ENCODE measurements around the gene MYH9.
"Not testable (repeated sequence)": the region's sequence is repeated elsewhere in the genome, so short reads cannot be mapped to it uniquely, and the experiment has no call there.

The MYH9 gene

DNA sequence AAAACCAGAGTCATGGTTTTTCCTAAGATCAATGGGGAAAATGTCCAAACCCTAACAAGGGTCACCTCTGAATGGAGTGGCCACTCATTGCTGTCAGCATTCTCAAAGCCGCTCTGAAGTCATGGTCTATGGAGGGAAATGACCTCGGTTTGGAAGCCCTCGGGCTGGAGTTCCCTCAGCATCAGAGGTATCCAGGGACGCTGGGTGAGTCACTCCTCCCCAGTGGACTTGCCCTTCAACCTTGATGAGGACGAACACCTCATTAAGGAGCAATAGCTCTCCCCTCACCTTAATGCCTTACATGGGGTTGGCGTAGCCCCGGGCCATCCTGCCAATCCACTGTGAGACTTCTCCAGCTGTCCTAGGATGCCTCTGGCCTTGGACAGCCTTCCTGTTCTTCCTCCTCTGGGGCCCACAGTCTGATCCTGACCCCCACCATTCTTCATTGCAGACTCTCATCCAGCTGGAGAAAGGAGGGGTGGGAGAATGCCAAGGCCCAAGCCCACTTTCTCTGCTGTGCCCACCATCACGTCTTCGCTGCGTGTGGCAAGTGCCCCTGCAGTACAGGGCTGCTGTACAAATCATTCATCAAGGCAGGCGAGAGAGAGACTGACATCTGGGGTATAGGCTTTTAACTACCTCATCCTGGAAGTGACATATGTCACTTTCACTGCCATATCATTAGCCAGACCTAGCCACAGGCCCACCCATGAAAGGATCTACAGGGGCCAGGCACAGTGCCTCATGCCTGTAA lies 25.4 kb upstream of the MYH9 start:
- no peak for DNase-seq (ENCODE audit: low spot score)

DNA sequence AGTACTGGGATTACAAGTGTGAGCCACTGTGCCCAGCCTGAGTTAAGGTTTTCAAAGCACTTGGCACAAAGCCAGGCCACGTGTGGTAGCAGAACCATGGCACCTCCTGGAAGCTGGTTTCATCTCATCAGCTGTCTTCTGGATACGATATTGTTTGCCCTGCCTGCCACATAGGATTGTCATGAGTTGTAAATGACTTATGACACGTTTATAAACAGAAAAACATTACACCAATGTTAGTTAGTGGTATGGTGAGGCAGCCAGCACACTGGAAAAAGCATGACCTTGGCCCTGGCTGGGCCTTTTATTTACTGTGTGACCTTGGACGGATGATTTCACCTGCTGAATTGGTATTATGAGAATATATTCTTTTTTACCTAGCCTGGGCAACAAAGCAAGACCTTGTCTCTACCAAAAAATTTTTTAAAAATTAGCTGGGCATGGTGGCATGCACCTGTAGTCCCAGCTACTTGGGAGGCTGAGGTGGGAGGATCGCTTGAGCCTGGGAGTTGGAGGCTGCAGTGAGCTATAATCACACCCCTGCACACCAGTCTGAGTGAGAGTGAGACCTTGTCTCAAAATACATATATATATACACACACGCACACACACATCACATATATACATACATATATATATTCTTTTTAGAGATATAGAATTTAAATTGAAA lies 24.0 kb upstream of the MYH9 start:
- DNase-seq (ENCODE audit: low spot score) = no peak

DNA sequence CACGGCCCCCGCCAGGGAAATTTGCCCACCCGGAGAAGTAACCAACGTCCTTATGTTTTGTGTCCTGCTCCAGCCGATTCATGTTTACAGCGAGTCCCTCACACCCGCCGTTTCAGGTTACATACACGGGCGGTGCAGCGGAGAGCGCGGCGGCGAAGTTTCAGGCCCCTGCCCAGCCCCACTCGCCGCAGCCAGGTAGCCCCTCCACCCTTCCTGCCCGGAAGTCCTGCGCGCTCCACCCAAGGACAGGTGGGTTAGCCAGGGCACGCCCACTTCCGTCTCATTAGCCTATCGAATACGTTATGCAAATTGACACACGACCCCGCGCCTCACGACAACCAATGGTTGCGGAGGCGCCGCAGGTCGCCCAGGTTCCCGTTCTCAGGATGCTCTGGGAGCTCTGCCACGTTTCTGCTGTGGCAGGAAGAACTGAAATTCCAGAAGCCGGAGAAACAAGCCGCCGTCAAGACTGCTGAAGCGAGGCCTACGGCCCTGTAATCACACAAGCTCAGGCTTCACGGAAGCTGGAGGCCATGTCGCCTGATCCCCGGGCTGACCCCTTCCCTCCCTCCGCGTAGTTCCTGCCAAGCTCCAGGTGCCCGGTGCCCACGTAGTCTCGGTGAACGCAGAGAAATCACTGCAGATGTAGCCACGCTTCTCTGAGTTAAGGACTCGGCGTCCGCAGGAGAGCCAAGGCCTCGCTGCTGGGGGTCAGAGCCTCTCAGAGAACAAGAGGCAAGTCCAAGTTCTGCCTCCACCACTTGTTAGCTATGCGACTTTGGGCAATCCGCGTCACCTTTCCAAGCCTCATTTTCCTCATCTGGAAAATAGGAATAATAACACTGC lies 22.4 kb upstream of the MYH9 start:
- no peak for DNase-seq (ENCODE audit: low spot score)

DNA sequence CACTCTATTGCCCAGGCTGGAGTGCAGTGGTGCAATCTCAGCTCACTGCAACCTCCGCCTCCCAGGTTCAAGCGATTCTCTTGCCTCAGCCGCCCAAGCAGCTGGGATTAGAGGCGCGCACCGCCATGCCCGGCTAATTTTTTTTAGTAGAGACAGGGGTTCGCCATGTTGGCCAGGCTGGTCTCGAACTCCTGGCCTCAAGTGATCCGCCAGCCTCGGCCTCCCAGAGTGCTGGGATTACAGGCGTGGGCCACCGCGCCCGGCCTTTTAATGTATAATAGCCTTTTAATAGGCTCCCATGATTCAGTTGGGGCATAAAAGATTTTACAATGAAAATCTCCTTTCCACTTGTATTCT lies 21.8 kb upstream of the MYH9 start:
- not testable (repeated sequence) for DNase-seq (ENCODE audit: low spot score)

DNA sequence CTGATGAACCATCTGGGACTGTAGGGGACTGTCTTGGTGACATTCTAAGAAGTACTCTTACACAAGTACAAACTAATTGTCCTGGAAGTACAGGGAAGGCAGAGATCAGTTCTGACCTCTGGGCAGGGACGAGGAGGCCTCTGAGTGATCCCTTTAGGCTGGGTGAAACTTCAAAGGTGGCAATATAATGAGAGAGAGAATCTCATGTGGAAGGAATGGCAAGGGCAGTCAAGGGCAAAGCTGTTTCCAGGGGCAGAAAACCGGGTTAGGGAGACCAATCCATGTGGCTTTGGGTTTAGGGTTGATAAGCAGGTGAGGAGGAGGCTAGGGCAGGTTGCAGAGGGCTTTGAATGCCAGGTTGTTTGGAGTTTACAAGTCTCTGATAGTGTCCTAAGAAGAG lies 21.3 kb upstream of the MYH9 start:
- DNase-seq (ENCODE audit: low spot score) = no peak

DNA sequence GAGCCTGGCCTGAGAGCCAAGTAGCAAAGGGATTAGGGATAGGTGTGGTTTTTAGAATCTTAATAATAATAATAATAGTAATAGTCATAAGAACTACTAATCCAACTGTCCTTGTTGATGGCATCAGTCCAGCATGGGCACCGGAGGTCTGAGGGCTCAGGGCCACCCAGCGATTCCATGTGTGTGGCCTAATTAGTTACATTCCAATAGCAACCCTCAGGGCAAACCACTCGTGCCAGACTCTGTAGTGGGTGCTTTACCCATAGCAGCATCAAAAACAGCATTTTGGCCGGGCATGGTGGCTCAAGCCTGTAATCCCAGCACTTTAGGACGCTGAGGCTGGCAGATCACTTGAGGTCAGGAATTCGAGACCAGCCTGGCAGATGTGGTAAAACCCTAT lies 19.0 kb upstream of the MYH9 start:
- DNase-seq (ENCODE audit: low spot score) = no peak

DNA sequence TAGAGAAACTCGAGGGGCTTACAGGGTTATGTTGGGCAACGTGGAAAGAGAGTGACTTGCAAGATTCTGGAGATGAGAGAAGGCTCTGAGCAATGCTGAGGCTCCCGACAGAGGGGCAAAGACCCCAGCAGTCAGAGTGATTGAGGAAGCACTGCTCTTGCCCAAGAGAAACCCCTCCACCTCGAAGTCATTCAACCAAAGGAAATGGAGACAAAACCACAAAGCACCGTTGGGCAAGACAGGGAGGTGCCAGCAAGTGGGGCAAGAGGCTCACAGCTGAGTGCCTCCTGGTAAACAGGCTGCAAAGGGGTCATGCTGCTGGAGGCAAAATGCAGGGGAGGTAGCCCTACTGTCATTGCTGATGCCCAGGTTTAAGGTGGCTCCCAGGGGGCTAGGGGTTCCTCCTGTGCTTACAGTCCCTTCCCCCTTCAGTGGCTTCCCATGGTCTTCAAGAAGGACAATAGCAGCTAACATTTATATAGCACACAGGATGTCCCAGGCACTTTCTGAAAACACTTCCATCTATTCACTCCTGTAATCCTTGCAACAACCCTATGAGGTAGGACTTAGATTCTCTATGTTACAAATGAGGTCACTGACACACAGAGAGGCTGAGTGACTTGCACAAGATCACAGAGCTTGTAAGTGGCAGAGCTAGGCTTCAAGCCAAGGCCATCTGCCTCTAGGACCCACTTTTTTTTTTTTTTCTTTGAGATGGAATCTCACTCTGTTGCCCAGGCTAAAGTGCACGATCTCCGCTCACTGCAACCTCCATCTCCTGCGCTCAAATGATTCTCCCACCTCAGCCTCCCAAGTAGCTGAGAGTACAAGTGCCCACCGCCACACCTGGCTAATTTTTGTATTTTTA lies 18.1 kb upstream of the MYH9 start:
- DNase-seq (ENCODE audit: low spot score) = peak; percentile 45

DNA sequence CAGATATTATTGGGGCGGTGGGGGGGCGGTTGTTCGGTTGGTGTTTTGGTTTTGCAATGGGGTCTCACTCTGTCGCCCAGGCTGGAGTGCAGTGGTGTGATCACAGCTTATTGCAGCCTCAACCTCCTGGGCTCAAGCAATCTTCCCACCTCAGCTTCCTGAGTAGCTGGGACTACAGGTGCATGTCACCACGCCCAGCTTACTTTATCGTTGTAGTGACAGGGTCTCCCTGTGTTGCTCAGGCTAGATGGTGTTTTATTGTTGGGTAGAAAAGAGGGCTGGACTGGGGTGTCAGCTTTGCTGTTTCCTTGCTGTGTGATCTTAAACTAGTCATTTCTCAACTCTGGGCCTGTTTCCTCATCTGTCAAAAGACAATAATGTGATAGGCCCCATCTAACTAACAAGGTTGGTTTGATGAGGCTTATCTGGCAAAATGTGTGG lies 17.5 kb upstream of the MYH9 start:
- no peak for DNase-seq (ENCODE audit: low spot score)

DNA sequence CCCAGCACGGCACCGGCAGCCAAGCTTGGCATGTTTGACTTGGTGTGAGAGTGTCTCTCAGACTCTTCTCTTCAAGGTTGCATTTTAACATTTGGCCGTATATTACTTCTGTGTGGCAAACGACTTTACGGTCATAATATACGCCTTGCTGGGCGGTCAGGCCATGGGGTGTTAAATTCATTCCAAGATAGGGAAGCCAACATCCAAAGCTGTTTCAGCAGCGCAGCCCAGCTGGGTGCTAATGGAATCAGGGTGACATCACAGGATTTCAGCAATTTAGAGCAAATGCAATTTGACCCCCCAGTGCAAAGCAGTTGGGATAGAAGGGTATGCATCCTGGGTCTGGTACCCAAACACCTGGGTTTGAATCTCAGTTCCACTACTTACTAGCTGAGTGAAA lies 16.7 kb upstream of the MYH9 start:
- DNase-seq (ENCODE audit: low spot score) = no peak

DNA sequence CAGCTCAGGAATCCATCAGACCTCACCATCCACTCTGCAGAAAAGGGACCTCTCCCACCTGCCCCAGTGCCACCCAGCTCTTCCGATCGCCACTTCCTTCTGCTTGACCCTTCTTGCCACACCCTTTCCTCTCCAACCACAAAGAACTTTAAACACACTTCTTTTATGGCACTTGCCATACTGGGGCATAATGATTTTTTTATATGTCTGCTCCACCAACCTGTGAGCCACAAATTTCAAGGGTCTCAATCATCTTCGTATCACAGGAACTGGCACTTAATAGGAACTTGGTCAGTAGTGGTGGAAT lies 11.7 kb upstream of the MYH9 start:
- DNase-seq (ENCODE audit: low spot score) = no peak

DNA sequence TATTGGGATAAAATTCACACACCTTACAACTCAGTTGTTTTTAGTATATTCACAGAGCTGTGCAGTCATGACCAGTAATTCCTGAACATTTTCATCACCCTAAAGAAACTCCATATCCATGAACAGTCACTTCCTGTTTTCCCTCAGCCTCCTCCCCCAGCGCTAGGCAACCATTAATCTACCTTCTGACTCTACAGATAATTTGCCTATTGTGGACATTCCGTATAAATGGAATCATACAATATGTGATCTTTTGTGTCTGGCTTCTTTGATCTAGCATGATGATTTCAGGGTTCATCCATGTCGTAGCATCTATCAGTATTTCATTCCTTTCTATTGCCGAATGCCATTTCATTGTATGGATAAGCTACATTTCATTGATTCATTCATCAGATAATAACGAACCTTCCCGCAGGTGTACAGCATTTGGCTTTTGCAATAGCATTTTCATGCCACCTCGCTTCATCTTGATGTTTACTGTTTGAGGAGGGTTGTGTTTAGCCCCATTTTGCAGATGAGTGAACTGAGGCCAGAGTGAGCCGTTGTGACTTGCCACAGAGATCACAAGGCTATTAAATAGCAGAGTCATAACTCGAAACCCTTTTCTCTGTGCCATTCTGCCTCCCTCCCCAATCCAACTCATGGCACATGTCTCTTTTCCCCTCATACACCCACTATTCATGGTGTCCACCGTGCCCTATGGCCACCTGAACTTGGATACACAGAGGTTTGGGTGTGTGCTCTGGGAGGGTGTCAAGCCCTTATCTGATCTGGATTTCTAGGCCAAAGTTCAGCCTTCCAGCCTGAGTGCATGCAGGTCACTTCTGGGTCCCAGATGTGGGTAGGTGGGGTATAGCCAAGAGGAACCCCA lies 11.1 kb upstream of the MYH9 start:
- DNase-seq (ENCODE audit: low spot score) = peak; percentile 75

DNA sequence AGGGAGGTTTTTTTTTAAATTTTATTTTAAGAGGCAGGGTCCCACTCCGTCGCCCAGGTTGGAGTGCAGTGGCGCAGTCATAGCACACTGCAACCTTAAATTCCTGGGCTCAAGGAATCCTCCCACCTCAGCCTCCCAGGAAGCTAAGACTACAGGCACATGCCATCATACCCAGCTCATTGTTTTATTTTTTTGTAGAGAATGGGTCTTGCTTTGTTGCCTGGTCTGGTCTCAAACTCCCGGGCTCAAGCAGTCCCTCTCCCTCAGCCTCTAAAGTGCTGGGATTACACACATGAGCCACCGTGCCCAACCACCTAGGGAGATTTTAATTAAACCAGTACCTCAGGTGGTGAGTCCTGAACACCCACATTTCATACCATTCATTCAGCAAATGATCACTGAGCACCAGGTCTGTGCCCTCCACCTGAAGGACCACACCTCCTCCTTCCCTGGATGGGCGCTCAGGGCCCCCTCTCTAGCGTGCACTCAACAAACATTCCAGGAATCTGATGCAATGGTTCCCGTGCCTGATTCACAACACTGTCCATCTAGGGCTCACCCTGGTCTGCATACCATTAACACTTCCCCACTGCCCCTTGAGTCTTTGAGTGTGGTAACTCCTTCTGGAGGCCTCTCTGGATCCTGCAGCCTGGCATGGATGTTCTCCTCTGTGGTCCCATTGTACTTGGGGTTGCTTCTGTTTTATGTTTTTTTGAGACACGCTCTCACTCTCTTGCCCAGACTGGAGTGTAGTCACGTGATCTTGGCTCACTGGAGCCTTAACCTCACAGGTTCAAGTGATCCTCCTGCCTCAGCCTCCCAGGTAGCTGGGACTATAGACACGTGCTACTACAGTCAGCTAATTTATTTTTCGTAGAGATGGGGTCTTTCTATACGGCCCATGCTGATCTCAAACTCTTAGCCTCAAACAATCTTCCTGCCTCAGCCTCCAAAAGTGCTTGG lies 9.6 kb upstream of the MYH9 start:
- peak; percentile 55 for DNase-seq (ENCODE audit: low spot score)

DNA sequence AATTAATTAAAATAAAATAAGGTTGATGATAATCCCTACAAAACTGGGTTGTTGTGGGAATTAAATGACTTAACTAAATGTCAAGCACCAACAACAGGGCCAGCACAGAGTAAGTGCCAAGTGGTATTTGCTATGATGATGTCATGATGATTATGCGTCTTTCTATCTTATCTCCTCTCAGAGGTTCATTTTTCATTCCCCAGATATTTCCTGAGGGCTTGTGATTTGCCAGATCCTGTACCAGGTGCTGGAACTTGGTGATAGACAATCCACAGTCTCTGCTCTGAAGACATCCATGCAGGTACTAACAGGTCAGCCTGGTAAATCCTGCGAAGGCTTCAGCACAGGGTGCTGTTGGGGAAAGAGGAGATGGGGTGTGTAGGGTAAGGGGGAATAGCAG lies 8.1 kb upstream of the MYH9 start:
- no peak for DNase-seq (ENCODE audit: low spot score)

DNA sequence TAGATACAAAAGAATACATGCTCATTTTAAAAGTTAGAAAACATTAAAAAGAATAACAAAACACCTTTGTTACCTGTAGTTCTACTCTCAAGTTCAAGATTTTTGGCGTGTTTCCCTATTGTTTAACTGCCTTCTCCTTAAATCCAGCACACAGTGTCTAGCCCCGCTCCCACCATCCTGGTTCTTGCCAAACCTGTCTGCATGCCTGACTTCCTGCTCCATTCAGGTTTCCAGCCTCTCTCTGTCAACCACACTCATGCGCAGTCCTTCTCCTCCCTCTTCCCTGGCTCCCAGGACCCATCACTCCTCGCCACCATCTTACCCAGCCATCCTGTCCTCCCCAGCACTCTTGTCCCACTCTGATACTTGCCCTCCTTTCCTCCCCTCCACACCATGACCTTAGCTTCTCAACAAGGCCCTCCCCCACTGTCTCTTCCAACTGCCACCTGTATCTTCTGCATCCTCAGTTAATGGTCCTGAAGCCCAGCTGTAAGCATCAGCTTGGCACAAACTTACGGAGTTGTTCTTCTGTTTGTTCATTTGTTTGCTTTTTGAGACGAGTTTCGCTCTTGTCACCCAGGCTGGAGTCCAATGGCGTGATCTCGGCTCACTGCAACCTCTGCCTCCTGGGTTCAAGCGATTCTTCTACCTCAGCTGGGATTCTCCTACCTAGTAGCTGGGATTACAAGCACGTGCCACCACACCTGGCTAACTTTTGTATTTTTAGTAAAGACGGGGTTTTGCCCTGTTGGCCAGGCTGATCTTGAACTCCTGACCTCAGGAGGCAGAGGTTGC lies 7.5 kb upstream of the MYH9 start:
- no peak for DNase-seq (ENCODE audit: low spot score)

DNA sequence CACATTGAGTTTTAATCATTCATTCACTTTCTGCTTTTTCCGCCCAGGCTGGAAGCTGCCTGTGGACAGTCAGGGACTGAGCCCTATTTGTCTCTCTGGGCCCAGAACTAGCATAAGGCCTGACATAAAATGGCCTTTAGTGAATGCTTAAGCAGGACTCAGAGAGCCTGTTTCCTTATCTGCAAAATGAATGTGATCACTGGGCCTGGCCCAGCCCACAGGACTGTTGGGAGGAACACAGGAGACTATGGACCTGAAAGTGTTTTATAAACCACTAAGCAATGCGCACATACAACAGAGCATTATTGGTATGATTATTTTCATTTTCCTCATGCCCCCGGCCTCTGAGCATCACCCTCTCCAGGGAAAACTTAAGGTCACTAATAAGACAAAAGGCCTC lies 3.9 kb upstream of the MYH9 start:
- no peak for DNase-seq (ENCODE audit: low spot score)

DNA sequence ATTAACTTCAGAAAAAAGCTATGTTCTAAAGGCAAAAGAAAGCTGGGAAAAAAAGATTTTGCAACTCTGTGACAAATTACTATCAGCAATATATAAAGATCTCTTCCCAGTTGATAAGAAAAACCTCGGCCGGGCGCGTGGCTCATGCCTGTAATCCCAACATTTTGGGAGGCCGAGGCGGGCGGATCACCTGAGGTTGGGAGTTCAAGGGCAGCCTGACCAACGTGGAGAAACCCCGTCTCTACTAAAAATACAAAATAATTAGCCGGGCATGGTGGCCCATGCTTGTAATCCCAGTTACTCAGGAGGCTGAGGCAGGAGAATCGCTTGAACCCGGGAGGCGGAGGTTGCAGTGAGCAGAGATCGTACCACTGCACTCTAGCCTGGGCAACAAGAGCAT lies 1.4 kb upstream of the MYH9 start:
- not testable (repeated sequence) for DNase-seq (ENCODE audit: low spot score)

DNA sequence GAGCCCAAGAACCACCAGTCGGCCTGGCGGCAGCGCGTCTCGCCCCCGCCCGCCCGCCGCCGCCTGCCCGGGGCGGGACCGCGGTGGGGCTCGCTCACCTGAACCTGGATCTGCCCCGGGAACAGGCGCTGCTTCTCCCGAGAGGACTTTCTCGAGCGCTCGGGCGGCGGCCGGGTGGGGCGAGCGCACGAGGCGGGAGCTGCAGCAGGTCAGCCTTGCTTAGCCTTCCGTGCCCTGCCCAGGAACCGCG lies 133 bp downstream of the MYH9 start:
- no peak for DNase-seq (ENCODE audit: low spot score)

DNA sequence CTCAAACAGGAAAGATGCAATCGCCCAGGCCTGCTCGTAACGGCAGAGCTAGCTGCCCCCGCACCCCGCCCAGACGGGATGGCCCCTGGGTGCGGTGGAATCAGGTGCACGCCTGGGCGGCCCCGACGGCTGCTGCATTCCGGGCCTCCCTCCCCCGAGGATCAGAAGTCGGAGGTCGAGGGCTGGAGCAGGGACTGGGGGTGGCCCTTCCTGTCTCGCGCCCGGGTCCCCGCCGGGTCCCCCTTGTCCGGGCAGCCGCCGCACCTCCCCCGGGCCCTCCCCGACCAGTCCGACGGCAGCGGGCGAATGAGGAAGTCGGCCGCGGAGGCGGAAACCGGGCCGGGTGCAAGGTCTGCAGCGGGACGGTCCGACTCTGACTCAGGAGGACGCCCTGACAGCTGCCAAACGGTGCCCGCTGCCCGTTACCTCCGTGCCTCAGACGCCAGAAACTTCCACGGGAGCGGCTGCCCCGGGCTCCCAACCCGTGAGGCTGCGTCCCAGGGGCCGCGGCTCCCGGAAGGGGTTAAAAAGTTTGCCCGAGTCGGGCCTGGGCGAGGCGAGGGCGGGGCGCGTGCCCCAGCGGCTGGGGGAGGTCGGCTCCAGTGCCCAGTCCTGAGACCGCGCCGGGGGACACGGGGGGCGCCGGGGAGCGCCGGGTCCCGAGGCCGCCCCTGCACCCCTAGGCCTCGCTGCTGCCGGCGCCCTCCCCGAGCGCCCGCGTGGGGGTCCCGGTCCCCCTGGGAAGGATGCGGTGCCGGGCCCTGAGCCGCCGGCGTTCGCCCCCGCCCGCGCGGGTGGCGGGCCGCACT lies 663 bp downstream of the MYH9 start:
- peak; percentile 14 for DNase-seq (ENCODE audit: low spot score)
